Pancreas (tissue), 10 donors: ENCODE results near the gene ARID3A. TPM values are rescaled to one million over a fixed set of nuclear protein-coding genes. Genes with fewer than 3 reads are reported as not detected.
A peak's percentile ranks its signal among the peaks of the same experiment; 100 is the strongest.

Source experiments
- ATAC-seq, 4 donors: fragments of 200-7000 bp; cut with Tn5 transposase; one replicate each; pipeline versions ENCODE4 v1.8.0 to v1.9.1; 2020; ENCODE audit warnings: mild to moderate bottlenecking in 4 of 4, moderate library complexity in 4 of 4
- DNase-seq, 6 donors: peaks; one replicate each; pipeline ENCODE4 v3.0.0-alpha.2; 2020
- FAIRE-seq: peaks from 2 replicates; lab custom pipeline; 2012; peaks lifted over from hg19 to GRCh38; lab: Jason Lieb, UNC
- H3K27ac ChIP-seq, 4 donors: fragments of 200-600 bp; sonication (generic); 1 replicate in 3 of 4; 2 replicates in 1 of 4; pipeline versions ENCODE4 v1.5.0 to v1.8.0; 2020
- H3K27me3 ChIP-seq, 4 donors: fragments of 200-600 bp; one replicate each; pipeline ENCODE4 v1.8.0; 2021
- H3K36me3 ChIP-seq, 3 donors: fragments of 200-600 bp; sonication (generic) in 1 of 3; one replicate each; pipeline versions ENCODE4 v1.5.0 to v1.8.0; 2020 to 2021
- H3K4me1 ChIP-seq, 3 donors: fragments of 200-600 bp; one replicate each; pipeline ENCODE4 v1.8.0; 2021
- H3K4me3 ChIP-seq, 4 donors: fragments of 200-600 bp; sonication (generic) in 2 of 4; one replicate each; pipeline versions ENCODE4 v1.5.0 to v1.8.0; 2020 to 2021
- H3K9me3 ChIP-seq, 4 donors: fragments of 200-600 bp; one replicate each; pipeline ENCODE4 v1.8.0; 2021
- CTCF ChIP-seq, 4 donors: fragments of 200-600 bp; sonication (generic) in 3 of 4; IDR thresholded peaks; one replicate each; pipeline versions ENCODE4 v1.5.0 to v1.8.0; 2021; ENCODE audit warnings: antibody characterized with exemption in 4 of 4
- WGBS, 2 donors: extraction: QIAGEN DNeasy Blood & Tissue Kit; methylation state at CpG; one replicate each; pipeline ENCODE4 v1.1.7; 2013; 5-methylcytosine and 5-hydroxymethylcytosine counted together
- intact Hi-C, 3 donors: fragments of 100-400 bp; cut with DNase I; formaldehyde crosslinking; loops; one replicate each; pipeline versions ENCODE4 v1.11.1 to v1.14.2; 2022
- polyA plus RNA-seq, 2 donors: library from polyadenylated mRNA; stranded (reverse); fragments of 200-250 nt; gene quantifications; one replicate each; pipeline ENCODE4 v1.2.3, GENCODE V29; 2013
- total RNA-seq, 6 donors: library from RNA; stranded (reverse); fragmentation: NEBNext Ultra II Directional in 4 of 6; extraction: Animal tissue kit (Norgen Biotek cat#: 25700) in 4 of 6; gene quantifications; one replicate each; pipeline versions ENCODE4 v1.2.1 to v1.2.4, GENCODE V29; 2021 to 2023
- donor health status: healthy with polysubstance abuse.
- donor health status: DM: no; HTN: no; CAD: no; lungs with moderate emphysema.
- donor health status: DM: no; HTN: no; CAD: no.
- donor health status: control.
- donor health status: control.
- donor health status: Bipolar disorder and iron deficiency.
- donor health status: DM: yes; HTN: yes; CAD: no.
- donor health status: DM: no; HTN: no; CAD: no.
- donor health status: DM: no; HTN: no; CAD: no.
- donor health status: DM: yes; HTN: yes; CAD: no.

The ARID3A gene
- total and polyA plus RNA-seq, 8 donors: 4.6 to 8.5 (median 7.1) TPM

- H3K4me3 ChIP-seq: no peak overlapping the region
- ATAC-seq (no peak), FAIRE-seq (no peak), DNase-seq (peak in 1 of 6 donors; percentile 51)
- H3K27ac ChIP-seq: no peak overlapping the region
- H3K4me1 ChIP-seq: no peaks in the 10 kb centered on the region
- H3K36me3 ChIP-seq: no peaks in the 10 kb centered on the region
- H3K27me3 ChIP-seq: peaks cover 0 to 9% (median 2%) of the 10 kb centered on the region in 4 donors
- 70% methylated on average over 4 of the region's 4 CpGs for WGBS, 2 donors
- no peaks in the 10 kb centered on the region for H3K9me3 ChIP-seq
- no peak for TF ChIP-seq CTCF (IDR thresholded peaks at IDR 0.05)
- intact Hi-C loops: no loop called here
Observed at GRCh38 chr19:1002600-1002999, 76.8 kb downstream of the ARID3A start.

- H3K9me3 ChIP-seq: no peaks in the 10 kb centered on the region
- ATAC-seq: no peak
- intact Hi-C loops: no loop called here
- no peaks in the 10 kb centered on the region for H3K36me3 ChIP-seq
- H3K27ac ChIP-seq: no peak overlapping the region
- WGBS, 2 donors: 79 to 88% methylated on average over 36 to 37 of the region's 37 CpGs
- H3K4me3 ChIP-seq: no peak overlapping the region
- H3K27me3 ChIP-seq: peaks cover 0 to 7% (median 2%) of the 10 kb centered on the region in 4 donors
- TF ChIP-seq CTCF (IDR thresholded peaks at IDR 0.05): no peak
- no peaks in the 10 kb centered on the region for H3K4me1 ChIP-seq
- no peak for FAIRE-seq
- peak in 1 of 6 donors; percentile 79 for DNase-seq
Observed at GRCh38 chr19:1003283-1003682, 77.4 kb downstream of the ARID3A start.

GRCh38 chr19:1004204-1004802 is 78.5 kb downstream of the ARID3A start:
- DNase-seq (peak in 1 of 6 donors; percentile 57), FAIRE-seq (no peak), ATAC-seq (no peak)
- TF ChIP-seq CTCF (IDR thresholded peaks at IDR 0.05): no peak
- Histone ChIP-seq H3K4me1 (no peaks in the 10 kb centered on the region), H3K4me3 (no peak overlapping the region), H3K36me3 (peaks cover 0 to 1% (median 0%) of the 10 kb centered on the region in 3 donors), H3K27ac (no peak overlapping the region), H3K9me3 (no peaks in the 10 kb centered on the region), H3K27me3 (peaks cover 0 to 4% (median 2%) of the 10 kb centered on the region in 4 donors)
- WGBS, 2 donors: 56 to 59% methylated on average over 31 to 32 of the region's 32 CpGs
- intact Hi-C loops: no loop called here

- WGBS, 2 donors: 84 to 88% methylated on average over 69 to 70 of the region's 70 CpGs
- Histone ChIP-seq H3K36me3 (peaks cover 0 to 8% (median under 1%) of the 10 kb centered on the region in 3 donors), H3K9me3 (no peaks in the 10 kb centered on the region), H3K4me3 (no peak overlapping the region), H3K27me3 (peaks cover 0 to 4% (median 2%) of the 10 kb centered on the region in 4 donors), H3K27ac (no peak overlapping the region), H3K4me1 (no peaks in the 10 kb centered on the region)
- intact Hi-C loops: no loop called here
- FAIRE-seq (no peak), ATAC-seq (no peak), DNase-seq (peak in 1 of 6 donors; percentile 74)
- no peak for TF ChIP-seq CTCF (IDR thresholded peaks at IDR 0.05)
Observed at GRCh38 chr19:1004803-1005664, 79.2 kb downstream of the ARID3A start.
